Placental epithelial cell (primary cell): ENCODE measurements around the gene MYO16. TPM values are rescaled to one million over a fixed set of nuclear protein-coding genes. Genes with fewer than 3 reads are reported as not detected.

Experiments
- total RNA-seq: library from RNA; depleted of rRNA; stranded (reverse); fragments of >200 nt; gene quantifications from 2 replicates; pipeline ENCODE4 v1.2.3, GENCODE V29; 2012

Gene MYO16
- total RNA-seq, result under 0.01 and 0.54 TPM in 2 replicates

DNA sequence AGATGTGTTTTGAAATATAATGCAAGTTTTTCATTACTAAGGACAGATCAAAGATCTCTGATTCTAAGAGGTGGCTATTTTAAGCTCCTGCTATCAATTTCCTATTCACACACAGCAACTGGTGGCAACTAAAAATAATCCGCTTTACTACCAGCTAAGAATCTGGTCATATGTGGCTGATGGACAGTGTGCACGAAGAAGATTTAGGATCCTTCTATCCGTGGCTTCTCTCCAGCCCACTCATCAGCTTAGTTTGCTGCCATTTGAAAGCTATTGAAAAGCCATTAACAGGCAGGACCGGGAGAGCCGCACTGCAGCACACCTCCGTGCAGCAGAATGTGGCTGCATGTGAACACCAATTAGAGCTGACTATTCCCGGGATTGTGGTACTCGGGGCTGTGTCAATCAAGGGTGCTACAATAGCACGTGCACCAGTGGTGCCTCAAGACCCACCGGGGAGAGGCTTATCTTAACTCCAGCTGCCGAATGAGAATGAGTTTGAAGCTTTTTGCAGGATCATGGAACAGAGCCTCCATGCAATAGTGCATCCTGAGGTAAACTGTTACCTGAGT, at the start of gene MYO16:
Gene MYO16, plus strand, starts transcription at position 431 of the 572 bp plus-strand sequence. CDS start 234 bp downstream, outside the sequence.

